Stimulated activated CD4-positive, alpha-beta T cell treated with anti-CD3 and anti-CD28 coated beads, Interleukin-4, amount 100 ng/mL, for 48 hours (primary cell): ENCODE data around the gene RGMA.
"Not testable (repeated sequence)": the region's sequence is repeated elsewhere in the genome, so short reads cannot be mapped to it uniquely, and the experiment has no call there.

Experiments
- DNase-seq, 2 donors: peaks; one replicate each; pipeline ENCODE4 v3.0.0-alpha.2; 2020; ENCODE audit warnings: low read depth in 2 of 2

RGMA gene

DNA sequence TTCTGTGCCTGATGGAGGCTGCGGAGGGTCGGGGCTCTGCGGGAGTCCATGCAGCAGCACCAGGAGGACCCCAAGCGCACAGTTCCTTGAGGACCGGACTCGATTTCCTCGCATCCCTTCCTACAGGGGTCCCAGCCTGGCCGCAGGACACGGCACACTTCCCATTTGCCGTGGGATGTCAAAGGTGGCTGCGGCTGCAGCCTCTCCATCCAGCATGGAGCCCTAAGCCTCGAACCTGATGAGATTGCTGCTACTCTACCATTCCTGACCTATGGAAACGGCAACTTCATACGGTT, 40.6 kb downstream of the RGMA start:
- DNase-seq: no peak

- DNase-seq: no peak
Observed at GRCh38 chr15:93047621-93048425, 41.2 kb downstream of the RGMA start.

DNA sequence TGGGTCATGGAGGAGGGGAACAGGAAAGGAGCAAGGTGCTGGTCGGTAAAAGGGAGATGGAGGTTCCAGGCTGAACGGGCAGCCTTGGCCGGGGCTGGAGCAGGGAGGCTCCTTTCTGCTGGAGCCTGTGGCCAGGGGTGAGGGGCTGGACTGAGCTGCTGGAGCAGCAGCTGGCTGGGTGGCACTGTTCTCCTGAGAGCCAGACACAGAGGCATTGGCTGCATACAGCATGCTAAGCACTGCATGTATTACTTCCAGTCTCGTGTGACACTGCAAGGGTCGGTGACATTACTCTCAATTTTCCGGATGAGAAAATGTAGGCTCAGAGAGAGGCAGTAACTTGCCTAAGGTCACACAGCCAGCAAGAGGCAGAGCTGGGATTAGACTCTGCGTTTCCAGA, 42.3 kb downstream of the RGMA start:
- no peak for DNase-seq

- no peak for DNase-seq
Observed at GRCh38 chr15:93046120-93046519, 42.9 kb downstream of the RGMA start.

GRCh38 chr15:93045191-93045785, 43.7 kb downstream of the RGMA start:
- no peak for DNase-seq

DNA sequence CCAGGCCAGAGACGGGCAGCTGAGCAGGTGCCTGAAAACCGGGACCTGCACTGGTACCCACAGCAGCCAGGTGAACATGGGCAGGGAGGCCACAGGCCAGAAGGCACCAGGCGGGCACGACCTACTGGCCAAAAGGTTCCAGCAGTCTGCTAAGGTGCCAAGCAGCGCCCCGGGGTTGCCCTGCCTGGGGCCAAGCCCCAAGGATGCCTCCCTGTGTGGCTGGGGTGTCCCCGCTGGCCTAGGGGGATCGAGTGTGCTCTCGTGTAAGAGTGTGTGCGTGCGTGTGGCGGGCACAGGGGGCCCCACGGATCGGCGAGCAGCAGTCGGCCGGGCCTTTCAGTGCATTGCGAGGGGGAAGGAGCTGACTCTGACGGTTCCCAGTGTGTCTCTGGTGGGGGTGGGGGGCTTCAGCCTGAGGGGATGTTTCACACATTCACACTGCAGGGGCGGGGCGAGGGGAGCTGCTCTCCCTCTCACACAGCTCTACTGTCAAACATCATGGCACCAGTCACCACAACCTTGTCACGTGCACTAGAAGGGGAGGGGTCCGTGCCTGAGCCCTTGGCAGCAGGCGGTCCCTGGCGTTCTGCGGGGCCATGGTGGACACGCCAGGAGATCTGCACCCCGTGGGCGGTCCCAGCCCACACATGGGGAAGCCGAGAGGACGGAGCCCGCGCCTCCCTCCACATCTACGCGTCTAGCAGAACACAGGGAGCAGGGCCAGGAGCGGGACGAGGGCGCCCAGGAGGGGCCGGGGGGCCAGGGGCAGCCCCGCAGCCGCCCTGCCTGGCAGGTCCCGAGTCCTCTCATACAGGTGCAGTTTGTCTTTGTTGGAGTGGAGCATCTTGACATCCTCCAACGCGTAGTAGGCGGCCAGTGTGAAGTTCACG, 44.5 kb downstream of the RGMA start:
- DNase-seq: no peak

DNA sequence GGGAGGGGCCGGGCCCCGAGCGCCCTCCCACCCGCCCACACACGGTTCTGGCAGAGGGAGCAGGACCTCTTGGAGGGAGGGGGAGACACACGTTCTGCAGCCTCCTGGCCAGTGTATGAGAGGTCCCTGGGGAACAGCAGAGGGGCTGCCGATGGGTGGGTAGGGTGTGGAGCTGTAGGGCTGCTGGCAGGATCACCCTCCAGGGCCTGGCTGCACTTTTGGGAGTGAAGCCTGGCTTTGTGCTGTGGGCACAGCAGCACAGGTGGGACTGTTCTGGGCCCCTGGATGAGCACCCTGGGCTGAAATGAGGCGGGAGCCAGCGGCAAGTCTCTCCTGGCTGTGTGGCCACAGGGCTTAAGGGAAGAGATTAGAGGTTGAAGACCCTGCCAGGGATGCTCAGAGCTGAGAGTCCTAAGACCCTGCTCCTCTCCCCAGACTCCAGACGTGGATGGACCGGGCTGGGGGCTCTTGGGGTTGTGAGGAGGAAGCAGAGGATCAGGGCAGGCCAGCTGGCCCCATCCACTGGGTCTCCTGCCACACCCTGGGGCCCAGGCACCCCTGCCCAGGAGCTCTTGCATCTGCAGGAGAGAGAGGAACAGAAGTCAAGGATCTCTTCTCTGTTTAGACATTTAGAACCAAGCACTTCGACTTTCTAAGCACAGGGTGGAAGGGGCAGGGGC, 45.2 kb downstream of the RGMA start:
- DNase-seq: no peak

- DNase-seq: no peak
Observed at GRCh38 chr15:93042691-93043378, 46.2 kb downstream of the RGMA start.

GRCh38 chr15:93042211-93042610, 46.8 kb downstream of the RGMA start:
- no peak for DNase-seq

DNA sequence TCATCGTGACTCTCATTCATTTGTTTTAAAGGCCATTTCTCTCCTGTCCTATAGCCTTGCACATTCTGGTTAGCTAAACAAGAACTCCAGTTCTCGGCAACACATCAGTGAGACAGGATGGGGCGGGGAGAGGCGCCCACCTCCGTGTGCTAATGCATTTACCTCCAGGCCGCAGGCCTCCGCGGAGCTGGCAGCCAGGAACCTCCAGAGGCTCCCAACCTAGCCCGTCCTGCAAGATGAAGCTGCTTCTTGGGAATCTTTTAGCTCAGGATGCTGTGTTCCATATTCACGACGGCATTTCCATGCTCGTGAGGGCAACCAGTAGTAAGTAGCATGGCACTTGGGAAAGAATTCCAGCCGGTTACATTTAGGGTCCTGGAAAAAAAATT, 47.9 kb downstream of the RGMA start:
- no peak for DNase-seq

DNA sequence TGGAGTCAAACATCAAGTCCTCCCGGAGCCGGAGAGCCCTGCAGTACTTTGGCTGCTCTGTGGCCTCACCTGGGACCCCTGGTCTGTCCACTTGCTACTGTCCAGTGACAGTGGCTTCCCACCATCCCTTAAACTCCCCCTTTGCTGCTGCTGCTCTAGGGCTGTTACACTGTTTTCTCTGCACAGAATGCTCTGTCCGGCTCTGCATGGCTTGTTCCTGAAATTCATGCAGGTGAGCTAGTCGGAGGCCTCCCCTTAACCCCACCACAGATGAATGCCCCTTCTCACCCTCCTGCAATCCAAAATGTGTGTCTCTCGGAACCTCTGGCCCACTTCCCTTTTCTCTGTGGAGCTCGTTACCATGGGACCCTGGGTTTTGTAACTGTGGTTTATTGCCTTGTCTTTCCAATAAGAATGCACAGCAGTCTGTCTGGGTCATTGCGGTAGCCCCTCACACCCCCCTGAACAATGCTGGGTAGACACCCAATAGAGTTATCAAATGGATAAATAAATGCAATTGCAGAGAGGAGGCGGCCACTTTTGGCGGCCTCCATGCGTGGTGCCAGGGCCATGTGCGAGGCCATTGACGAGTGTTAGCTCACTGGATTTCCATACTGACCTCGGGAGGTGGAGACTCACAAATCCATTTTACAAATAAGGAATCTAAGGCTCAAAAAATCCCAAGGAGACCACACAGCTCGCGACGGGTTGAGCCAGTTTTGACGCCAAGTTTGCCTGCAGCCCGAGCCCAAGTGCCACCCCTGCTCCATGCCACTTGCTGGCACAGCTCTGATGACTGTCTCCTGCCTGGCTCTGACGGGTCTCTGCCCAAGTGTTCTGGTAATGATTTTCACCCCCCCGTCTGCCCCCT, 48.5 kb downstream of the RGMA start:
- no peak for DNase-seq

- DNase-seq: not testable (repeated sequence)
Observed at GRCh38 chr15:93039562-93040287, 49.3 kb downstream of the RGMA start.

DNA sequence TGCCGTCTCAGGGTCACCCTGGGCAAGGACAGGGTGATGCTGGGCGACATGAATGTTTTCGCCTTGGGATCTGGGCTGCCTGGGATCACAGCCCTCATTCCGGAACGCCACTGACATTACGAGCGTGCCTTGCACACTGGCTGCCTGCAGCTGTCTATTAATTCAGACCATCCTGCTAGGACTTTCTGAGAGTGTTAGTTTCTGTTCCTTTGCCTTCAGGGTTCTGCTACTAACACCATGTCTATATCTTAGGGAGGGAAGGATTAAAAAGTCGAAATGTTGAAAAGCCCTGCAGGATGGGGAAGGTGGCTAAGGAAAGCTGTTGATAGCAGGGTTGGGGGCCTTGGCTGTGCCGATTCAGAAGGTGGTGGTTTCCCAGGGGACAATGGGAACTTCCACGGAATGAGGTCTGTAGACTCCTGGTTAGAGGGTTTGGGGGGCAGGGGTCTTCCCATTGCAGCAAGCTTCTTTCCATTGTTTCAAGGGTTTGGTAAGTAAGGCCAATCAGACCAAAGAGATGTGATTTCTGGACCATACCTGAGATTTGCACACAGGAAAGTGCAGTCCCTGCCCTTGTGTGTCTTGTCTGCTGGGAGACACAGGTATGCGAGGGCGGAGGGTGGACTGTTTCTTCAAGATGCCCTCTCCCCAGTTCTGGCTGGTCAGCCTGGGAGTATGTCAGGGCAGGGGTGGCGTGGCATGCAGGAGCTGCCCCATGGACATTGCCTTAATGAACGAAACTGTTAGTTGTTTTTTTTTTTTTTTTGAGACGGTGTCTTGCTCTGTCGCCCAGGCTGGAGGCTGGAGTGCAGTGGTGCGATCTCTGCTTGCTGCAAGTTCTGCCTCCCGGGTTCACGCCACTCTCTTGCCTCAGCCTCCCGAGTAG, 50.9 kb downstream of the RGMA start:
- no peak for DNase-seq

DNA sequence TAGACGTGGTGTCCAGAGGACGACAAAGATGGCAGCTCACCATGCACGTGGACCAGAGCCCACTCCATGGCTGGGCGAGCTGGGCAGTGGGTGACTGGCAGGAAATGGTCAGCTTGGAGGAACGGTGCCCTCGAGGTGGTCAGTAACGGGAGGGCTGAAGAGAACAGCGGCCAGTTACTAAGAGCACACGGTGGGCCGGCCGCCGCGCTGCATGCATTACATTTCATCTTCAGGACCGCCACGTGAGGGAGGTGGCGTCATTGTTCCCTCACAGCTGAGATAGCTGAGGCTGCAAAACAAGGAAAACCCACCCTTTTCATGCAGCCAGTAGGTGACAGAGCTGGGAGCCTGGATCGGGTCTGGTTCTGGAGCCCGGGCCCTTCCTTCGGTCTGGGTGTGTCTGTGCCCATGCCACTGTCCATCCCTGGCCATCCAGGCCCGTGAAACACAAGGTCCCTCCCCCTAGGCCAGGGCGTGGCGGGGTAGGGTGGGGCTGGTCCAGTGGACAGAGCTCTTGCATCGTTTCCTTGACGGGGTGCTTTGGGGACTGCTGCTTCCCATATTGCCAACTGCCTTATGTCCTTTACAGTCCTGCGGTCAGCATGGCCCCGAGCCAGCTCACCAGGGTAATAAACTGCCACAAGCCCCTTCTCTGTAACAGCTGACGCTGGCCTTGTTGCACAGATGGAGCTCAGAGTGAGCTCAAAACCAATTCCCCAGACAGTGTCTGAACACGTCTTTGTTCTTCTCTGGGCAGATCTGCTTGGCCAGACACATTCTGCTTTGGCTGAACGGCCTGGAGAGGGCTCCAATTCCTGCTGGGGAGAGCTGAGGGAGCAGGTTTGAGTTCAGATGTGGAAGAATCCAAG, 51.8 kb downstream of the RGMA start:
- no peak for DNase-seq

GRCh38 chr15:93035953-93036810, 52.8 kb downstream of the RGMA start:
- peak in 1 of 2 donors; percentile 23 for DNase-seq

- DNase-seq: no peak
Observed at GRCh38 chr15:93035092-93035915, 53.7 kb downstream of the RGMA start.
